Stimulated activated CD8-positive, alpha-beta memory T cell treated with anti-CD3 and anti-CD28 coated beads, Interleukin-15, amount 100 ng/mL, for 24 hours (primary cell): ENCODE data around the gene TNFRSF6B.
"Not testable (repeated sequence)": the region's sequence is repeated elsewhere in the genome, so short reads cannot be mapped to it uniquely, and the experiment has no call there.

ENCODE experiments used
- DNase-seq: peaks from one replicate; pipeline ENCODE4 v3.0.0-alpha.2; 2020; ENCODE audit warnings: low read depth

The TNFRSF6B gene

GRCh38 chr20:63696628-63697356, at the start of gene TNFRSF6B:
Gene TNFRSF6B, plus strand, starts transcription at chr20:63696652. Its CDS starts 116 bp downstream, at chr20:63696768.
- no peak for DNase-seq

- DNase-seq, result no peak
Measured at GRCh38 chr20:63648190-63648589, 48.3 kb upstream of the TNFRSF6B start.

- no peak for DNase-seq
Measured at GRCh38 chr20:63648895-63649589, 47.4 kb upstream of the TNFRSF6B start.

- DNase-seq, result not testable (repeated sequence)
Measured at GRCh38 chr20:63650486-63650885, 46.0 kb upstream of the TNFRSF6B start.

GRCh38 chr20:63651942-63652191, 44.6 kb upstream of the TNFRSF6B start:
- no peak for DNase-seq

- no peak for DNase-seq
Measured at GRCh38 chr20:63652192-63652980, 44.1 kb upstream of the TNFRSF6B start.

GRCh38 chr20:63653041-63653973, 43.1 kb upstream of the TNFRSF6B start, which contains the start of gene STMN3:
Gene STMN3, minus strand, starts transcription at chr20:63653424. Its CDS starts 79 bp downstream, at chr20:63653345.
- DNase-seq, result no peak

GRCh38 chr20:63653974-63654668, 42.3 kb upstream of the TNFRSF6B start:
- no peak for DNase-seq

- no peak for DNase-seq
Measured at GRCh38 chr20:63655249-63655648, 41.2 kb upstream of the TNFRSF6B start.

GRCh38 chr20:63656451-63656850, 40.0 kb upstream of the TNFRSF6B start:
- no peak for DNase-seq

GRCh38 chr20:63657260-63657936, 39.1 kb upstream of the TNFRSF6B start:
- no peak for DNase-seq

- peak; percentile 92 for DNase-seq
Measured at GRCh38 chr20:63657937-63658748, 38.3 kb upstream of the TNFRSF6B start, which contains the start of gene RTEL1. Gene RTEL1, plus strand, starts transcription at chr20:63658312. Its CDS starts 1,091 bp downstream, at chr20:63659403.

GRCh38 chr20:63658749-63659187, 37.7 kb upstream of the TNFRSF6B start:
- no peak for DNase-seq

- DNase-seq, result no peak
Measured at GRCh38 chr20:63659370-63659769, 37.1 kb upstream of the TNFRSF6B start.

GRCh38 chr20:63660174-63660573, 36.3 kb upstream of the TNFRSF6B start:
- DNase-seq, result not testable (repeated sequence)

GRCh38 chr20:63660622-63661021, 35.8 kb upstream of the TNFRSF6B start:
- DNase-seq, result no peak

- DNase-seq, result no peak
Measured at GRCh38 chr20:63661108-63661507, 35.3 kb upstream of the TNFRSF6B start.

GRCh38 chr20:63661959-63662812, 34.3 kb upstream of the TNFRSF6B start:
- DNase-seq, result no peak

GRCh38 chr20:63662813-63663189, 33.7 kb upstream of the TNFRSF6B start:
- DNase-seq, result no peak
